ENCODE measurements around the gene CHL1. TPM values are rescaled to one million over a fixed set of nuclear protein-coding genes. Genes with fewer than 3 reads are reported as not detected.

Gene CHL1
- total and polyA plus RNA-seq, 2 of the 8 experiments (the other 6 are each of a cell fraction or from before 2014, with no cell fraction given), result 0.05 to 0.99 TPM

DNA sequence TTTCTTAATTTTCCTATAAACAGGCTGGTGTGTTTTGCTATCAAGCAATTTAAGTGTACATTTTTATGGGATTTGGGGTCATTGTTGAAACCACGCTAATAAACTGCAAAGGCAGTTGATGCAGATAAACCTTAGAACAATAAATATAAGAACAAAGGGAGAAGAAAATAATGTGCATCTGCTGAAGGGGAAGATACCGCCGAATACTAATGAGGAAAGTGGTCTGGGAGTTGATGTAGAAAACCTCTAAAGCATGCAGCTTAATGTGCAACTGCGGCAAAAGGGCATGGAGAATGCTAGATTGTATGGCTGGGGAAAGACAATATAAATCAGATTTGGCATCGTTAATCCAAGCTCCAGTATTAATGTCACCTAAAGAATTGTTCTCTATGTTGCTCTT, 29.8 kb upstream of the CHL1 start:
- Histone ChIP-seq H3K79me2 (ENCODE audit: control insufficient read depth in 1 of 2, insufficient read depth in 2 of 2, low read length in 2 of 2) (no peaks in the 10 kb centered on the region), H3K4me1 (replicated peaks in 1 of 4; ENCODE audit: control insufficient read depth in 3 of 4, insufficient read depth in 4 of 4, low read length in 3 of 4) (no peaks in the 10 kb centered on the region), H3K27ac (ENCODE audit: low read depth, low read length) (no peak overlapping the region), H3K56ac (replicated peaks; ENCODE audit: insufficient read length, low read depth, low read length) (no peak overlapping the region), H2BK20ac (ENCODE audit: low read length) (no peak overlapping the region), H4K20me1 (replicated peaks in 1 of 2; ENCODE audit: control insufficient read depth in 1 of 2, insufficient read depth in 2 of 2, low read length in 2 of 2) (no peaks in the 10 kb centered on the region), H3K14ac (ENCODE audit: insufficient read length) (no peak overlapping the region), H3K4ac (replicated peaks; ENCODE audit: insufficient read length, low read depth, low read length) (no peak overlapping the region), H2BK120ac (replicated peaks; ENCODE audit: low read depth, low read length) (no peak overlapping the region), H3K4me2 (ENCODE audit: insufficient read depth in 1 of 2, low read depth in 2 of 2, low read length in 2 of 2) (no peak overlapping the region), H3K36me3 (ENCODE audit: control insufficient read depth in 2 of 4, insufficient read depth in 4 of 4, low read length in 3 of 4) (no peaks in the 10 kb centered on the region), H4K5ac (ENCODE audit: insufficient read length, low read depth, low read length) (no peak overlapping the region), H2BK12ac (ENCODE audit: low read depth, low read length) (no peak overlapping the region), H3K4me3 (ENCODE audit: extremely low read depth in 1 of 4, insufficient read depth in 2 of 4, low read depth in 3 of 4, low read length in 4 of 4) (no peak overlapping the region), H2BK5ac (ENCODE audit: low read depth, low read length) (no peak overlapping the region), H3K9ac (replicated peaks in 1 of 4; ENCODE audit: extremely low read depth in 1 of 4, low read depth in 3 of 4, low read length in 3 of 4) (no peak overlapping the region), H3K23me2 (ENCODE audit: low read depth, low read length) (no peaks in the 10 kb centered on the region), H2BK15ac (ENCODE audit: low read length) (no peak overlapping the region), H3K18ac (ENCODE audit: extremely low read depth, low read length) (no peak overlapping the region), H2AFZ (ENCODE audit: low read length) (no peak overlapping the region), H2AK5ac (ENCODE audit: low read depth, low read length) (no peak overlapping the region), H3K9me3 (ENCODE audit: insufficient read depth in 2 of 2, low read depth in 1 of 2, low read length in 1 of 2) (no peaks in the 10 kb centered on the region), H3K79me1 (ENCODE audit: low read depth, low read length) (no peaks in the 10 kb centered on the region), H3K23ac (ENCODE audit: insufficient read length) (no peak overlapping the region), H4K8ac (ENCODE audit: extremely low read depth, insufficient read depth, low read length) (no peak overlapping the region), H4K91ac (replicated peaks; ENCODE audit: insufficient read length, low read length) (no peak overlapping the region), H3K27me3 (replicated peaks in 1 of 4; ENCODE audit: control insufficient read depth in 3 of 4, extremely low read depth in 1 of 4, insufficient read depth in 3 of 4, low read length in 3 of 4) (no peaks in the 10 kb centered on the region)
- DNase-seq (ENCODE audit: low read depth in 1 of 2, low spot score in 2 of 2) (no peak), FAIRE-seq (no peak)
- WGBS, 2 experiments (ENCODE audit: extremely low coverage in 1 of 2, insufficient coverage in 1 of 2, insufficient read length in 1 of 2, insufficient replicate concordance in 2 of 2, low coverage in 1 of 2, low lambda C conversion rate in 2 of 2, missing lambda C conversion rate in 1 of 2), result 85% methylated on average over 5 of the region's 5 CpGs; no CpG with 5 or more reads in 1 of the 2 experiments
- ChIA-PET POLR2A (ENCODE audit: partially characterized antibody) (no interaction called here), CTCF (ENCODE audit: partially characterized antibody) (interaction anchor here (0.5 kb wide), 1 partner anchor 250 kb away, joined by 3 read pairs; no protein-coding TSS in a partner anchor)
- TF ChIP-seq RNF2 (IDR thresholded peaks at IDR 0.05; ENCODE audit: borderline replicate concordance, low read depth, low read length, missing control alignments, poor library complexity, severe bottlenecking) (no peak), NRF1 (IDR thresholded peaks at IDR 0.05; ENCODE audit: low read depth, low read length) (no peak), YY1 (IDR thresholded peaks at IDR 0.05; ENCODE audit: low read depth, low read length) (no peak), CHD1 (IDR thresholded peaks at IDR 0.05; ENCODE audit: low read depth, low read length) (no peak), ZNF274 (IDR thresholded peaks at IDR 0.05; ENCODE audit: borderline replicate concordance, extremely low read depth, low read length) (no peak), RAD21 (IDR thresholded peaks at IDR 0.05 in 1 of 2, conservative IDR thresholded peaks at IDR 0.05 in 1 of 2; ENCODE audit: low read depth in 2 of 2, low read length in 2 of 2) (no peak), FOSL1 (IDR thresholded peaks at IDR 0.05; ENCODE audit: insufficient read depth, low read depth, low read length) (no peak)
